Glomerular visceral epithelial cell (primary cell): ENCODE results near the gene PIK3CG.

Experiments used
- DNase-seq: peaks from one replicate; pipeline ENCODE4 v3.0.0-alpha.2; 2016; ENCODE audit errors: extremely low spot score

The PIK3CG gene

GRCh38 chr7:106858618-106859532 lies 6.2 kb upstream of the PIK3CG start:
- DNase-seq = peak; percentile 57

GRCh38 chr7:106862317-106863089 lies 2.6 kb upstream of the PIK3CG start:
- DNase-seq = no peak

- no peak for DNase-seq
Observed at GRCh38 chr7:106863274-106863997, 1.6 kb upstream of the PIK3CG start.

- DNase-seq = no peak
Observed at GRCh38 chr7:106864298-106865081, 592 bp upstream of the PIK3CG start.

- DNase-seq = no peak
Observed at GRCh38 chr7:106866298-106867281, 1.5 kb downstream of the PIK3CG start.

GRCh38 chr7:106867641-106868351 lies 2.7 kb downstream of the PIK3CG start:
- no peak for DNase-seq

GRCh38 chr7:106868364-106868763 lies 3.3 kb downstream of the PIK3CG start:
- DNase-seq = no peak

GRCh38 chr7:106869954-106870353 lies 4.9 kb downstream of the PIK3CG start:
- DNase-seq = no peak

GRCh38 chr7:106870528-106870927 lies 5.4 kb downstream of the PIK3CG start:
- no peak for DNase-seq

- no peak for DNase-seq
Observed at GRCh38 chr7:106870983-106871410, 5.9 kb downstream of the PIK3CG start.

GRCh38 chr7:106871793-106872571 lies 6.9 kb downstream of the PIK3CG start:
- no peak for DNase-seq

- DNase-seq = no peak
Observed at GRCh38 chr7:106872763-106873162, 7.7 kb downstream of the PIK3CG start.

GRCh38 chr7:106874076-106874475 lies 9.0 kb downstream of the PIK3CG start:
- DNase-seq = no peak

- DNase-seq = no peak
Observed at GRCh38 chr7:106875508-106875907, 10.4 kb downstream of the PIK3CG start.

- no peak for DNase-seq
Observed at GRCh38 chr7:106878748-106879439, 13.8 kb downstream of the PIK3CG start.

GRCh38 chr7:106881984-106882383 lies 16.9 kb downstream of the PIK3CG start:
- no peak for DNase-seq

GRCh38 chr7:106883456-106884026 lies 18.5 kb downstream of the PIK3CG start:
- no peak for DNase-seq

- no peak for DNase-seq
Observed at GRCh38 chr7:106885652-106886051, 20.6 kb downstream of the PIK3CG start.
